Measurements from ENCODE around the gene TRIM47.

The TRIM47 gene, protein sequence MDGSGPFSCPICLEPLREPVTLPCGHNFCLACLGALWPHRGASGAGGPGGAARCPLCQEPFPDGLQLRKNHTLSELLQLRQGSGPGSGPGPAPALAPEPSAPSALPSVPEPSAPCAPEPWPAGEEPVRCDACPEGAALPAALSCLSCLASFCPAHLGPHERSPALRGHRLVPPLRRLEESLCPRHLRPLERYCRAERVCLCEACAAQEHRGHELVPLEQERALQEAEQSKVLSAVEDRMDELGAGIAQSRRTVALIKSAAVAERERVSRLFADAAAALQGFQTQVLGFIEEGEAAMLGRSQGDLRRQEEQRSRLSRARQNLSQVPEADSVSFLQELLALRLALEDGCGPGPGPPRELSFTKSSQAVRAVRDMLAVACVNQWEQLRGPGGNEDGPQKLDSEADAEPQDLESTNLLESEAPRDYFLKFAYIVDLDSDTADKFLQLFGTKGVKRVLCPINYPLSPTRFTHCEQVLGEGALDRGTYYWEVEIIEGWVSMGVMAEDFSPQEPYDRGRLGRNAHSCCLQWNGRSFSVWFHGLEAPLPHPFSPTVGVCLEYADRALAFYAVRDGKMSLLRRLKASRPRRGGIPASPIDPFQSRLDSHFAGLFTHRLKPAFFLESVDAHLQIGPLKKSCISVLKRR

DNA sequence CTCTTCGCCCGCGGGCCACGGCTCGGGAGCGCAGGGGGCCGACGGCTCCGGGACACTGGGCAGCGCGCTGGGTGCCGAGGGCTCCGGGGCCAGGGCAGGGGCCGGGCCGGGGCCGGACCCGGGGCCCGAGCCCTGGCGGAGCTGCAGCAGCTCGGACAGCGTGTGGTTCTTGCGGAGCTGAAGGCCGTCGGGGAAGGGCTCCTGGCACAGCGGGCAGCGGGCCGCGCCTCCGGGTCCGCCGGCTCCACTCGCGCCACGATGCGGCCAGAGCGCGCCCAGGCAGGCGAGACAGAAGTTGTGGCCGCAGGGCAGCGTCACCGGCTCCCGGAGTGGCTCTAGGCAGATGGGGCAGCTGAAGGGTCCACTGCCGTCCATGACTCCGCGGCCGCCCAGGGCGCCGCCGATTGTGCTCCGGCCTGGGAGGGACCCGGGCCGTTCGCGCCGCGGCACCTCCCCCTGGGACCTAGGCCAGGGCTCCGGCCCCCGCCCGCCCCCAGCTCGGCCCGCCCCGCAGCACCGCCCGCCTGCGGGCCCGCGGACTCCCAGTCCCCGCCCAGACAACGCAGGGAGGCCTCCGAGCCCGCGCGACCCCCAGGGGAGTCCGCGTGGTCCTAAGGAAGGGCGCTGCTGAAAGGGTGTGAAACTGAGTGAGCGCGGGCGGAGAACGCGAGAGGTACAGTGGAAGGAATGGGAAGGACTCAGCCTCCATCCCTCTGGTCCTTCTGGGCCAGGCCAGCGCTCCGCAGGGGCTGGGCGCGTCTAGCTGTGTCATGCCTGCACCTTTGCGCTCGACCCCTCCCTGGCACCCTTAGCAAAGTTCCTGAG, at the start of gene TRIM47:
TSS of gene TRIM47 (minus strand) at position 408 of the 825 bp plus-strand sequence. CDS start at position 375, 33 bp downstream.
- DNase-seq = no peak

DNA sequence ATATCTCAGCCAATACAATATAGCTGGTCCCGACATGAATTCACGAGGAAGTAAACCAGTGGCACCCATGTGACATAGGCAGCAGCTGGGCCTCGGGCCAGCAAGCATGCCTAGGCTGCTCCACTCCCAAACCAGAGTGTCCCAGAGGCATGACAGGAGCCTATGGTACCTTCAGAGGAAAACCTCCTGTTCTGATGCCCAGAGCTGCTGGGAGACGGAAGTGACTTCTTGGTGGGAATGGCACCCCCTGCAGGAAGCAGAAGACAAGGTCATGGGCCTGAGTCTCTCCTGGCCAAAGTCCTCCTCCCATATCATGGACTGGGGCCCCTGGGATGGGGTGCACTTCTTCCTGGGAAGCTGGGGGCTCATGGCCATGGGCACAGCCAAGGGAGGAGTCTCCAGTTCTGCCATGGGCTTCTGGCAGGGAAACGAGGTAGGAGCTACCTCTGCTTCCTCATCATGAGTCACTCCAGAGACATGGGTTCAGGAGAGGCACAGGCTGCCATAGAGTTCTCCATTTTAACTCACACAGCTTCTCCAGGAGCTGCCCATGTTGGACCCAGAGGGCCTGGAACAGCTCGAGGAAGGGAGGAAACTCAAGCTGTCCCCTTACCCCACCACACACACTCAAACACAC, 49.0 kb upstream of the TRIM47 start:
- DNase-seq = no peak

DNA sequence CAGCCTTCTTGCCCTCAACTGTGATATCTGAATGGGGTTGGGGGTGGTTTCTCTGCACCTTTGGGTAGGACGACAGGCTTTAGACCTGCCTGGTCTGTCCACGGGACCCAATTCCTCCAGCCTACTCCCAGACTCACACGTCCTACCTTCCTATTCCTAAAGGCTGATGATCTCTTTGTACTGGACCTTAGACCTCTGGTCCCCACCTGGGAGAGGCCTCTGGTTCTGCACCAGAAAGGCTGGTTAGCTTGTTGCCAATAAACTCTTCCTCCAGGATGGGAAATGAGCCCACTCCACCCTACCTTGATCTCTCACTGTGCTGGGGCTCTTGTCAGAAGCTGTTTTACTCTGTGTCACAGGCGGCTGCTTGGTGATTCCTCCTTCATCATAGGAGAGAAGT, 48.1 kb upstream of the TRIM47 start:
- no peak for DNase-seq

DNA sequence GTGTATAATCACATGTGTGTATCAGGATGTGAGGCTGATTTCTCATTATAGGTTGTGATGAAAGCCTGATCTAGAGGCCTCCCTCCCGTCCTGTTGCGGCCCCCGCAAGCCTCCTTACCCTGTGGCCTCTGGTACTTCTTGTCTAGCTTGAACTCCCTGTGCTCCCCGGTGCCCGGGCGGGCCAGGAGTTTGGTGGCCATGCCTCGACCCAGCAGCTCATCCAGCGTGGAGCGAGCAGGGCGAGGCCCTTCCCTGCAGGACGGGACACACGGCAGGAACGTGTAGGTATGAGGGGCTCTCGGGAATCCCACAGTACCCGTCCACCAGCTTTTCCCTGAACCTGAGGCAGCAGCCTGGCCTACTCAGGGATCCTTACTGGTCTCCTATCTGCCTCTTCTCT, 47.5 kb upstream of the TRIM47 start:
- DNase-seq = no peak

DNA sequence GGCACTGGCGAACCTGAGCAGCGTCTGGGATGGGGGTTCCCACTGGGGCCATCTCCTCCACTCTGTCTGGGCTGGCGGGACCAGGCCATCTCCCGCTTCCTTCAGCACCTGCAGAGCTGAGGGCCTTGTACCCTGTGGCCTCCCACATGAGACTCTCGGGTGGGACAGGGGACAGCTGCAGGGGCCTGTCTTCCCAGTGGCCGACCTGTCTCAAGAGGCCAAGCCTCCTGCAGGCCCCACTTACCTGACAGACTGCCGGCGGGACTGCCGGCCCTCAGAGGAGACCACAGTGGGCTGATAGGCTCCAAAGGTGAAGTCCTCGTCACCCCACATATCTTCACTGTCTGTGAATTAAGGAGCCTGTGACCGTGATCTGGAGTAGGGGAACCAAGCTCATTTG, 46.7 kb upstream of the TRIM47 start:
- DNase-seq = no peak

DNA sequence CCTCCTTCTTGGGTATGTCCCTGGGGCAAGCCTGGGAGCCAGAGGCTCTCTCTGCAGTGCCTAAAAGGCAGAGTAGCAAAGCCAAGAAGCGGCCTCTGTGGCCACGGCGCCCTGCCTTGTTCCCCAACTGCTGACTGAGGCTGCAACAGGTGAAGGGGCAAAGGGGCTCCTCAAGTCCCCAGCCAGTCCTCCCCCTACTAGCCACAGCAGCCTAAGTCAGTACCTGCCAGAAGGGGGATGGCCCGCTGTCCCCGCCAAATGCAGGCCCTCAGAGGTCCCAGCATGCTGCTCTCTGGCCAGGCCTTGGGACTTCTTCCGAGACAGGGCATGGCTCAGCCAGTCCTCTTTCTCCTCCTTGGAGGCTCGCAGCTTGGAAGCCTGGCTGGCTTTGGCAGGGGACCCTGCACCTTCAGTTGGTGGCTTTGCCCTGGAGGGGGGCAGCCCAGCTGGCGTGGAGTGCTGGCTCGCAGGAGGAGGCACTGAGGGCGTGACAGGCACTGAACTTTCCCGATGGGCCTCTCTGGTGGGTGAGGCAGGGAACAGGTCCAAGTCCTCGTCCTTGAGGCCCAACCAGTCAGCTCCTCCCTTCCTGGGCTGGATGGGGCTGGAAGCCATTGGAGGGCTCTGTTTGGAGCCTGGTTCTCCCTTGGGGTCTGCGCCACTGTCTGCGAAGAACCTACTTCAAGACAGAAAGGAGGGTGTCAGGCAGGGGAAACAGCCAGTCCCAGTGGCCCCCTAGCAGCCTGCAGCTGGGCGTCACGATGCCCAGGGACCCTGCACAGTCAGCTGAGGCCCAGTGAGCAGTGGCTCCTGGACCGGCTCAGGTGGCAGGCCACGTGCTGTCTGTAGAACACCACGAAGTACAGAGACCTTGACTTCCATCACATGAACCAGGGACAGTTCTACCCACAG, 44.8 kb upstream of the TRIM47 start:
- no peak for DNase-seq

DNA sequence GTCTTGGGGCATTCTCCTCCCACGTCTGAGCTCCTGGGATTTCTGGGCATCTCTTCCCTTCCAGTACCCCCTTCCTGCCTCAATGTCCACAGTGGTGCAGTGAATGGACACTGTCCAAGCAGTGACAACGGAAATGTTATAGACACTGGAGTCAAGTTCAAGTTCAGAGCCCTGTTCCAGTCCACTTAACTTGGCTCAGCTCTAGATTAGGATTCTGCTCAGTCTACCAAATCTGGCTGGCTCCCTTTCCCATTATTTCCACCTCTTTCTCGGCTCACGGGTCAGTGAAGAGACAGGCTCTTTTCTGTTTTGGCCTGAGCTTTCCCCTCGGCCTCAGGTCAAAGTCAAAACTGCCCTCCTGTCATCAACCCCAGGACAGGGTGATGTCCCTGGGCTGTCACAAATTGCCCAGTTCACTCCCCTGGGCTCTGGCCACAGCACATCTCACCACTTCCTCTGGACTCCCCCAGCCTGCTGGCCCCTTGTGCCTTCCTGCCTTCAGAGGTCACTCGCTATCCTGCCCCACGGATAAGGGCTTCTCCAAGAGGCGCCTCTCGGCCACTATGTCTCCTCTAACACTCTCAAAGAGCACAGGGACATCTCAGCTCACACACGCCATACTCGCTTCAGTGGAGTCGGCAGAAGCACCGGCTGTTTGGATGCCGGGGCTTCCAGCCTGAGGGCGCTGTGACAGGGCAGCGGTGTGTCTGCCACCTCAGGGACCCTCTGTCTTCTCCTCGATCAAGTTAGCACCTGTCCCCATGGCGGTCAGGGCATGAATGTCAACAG, 44.0 kb upstream of the TRIM47 start:
- DNase-seq = no peak

DNA sequence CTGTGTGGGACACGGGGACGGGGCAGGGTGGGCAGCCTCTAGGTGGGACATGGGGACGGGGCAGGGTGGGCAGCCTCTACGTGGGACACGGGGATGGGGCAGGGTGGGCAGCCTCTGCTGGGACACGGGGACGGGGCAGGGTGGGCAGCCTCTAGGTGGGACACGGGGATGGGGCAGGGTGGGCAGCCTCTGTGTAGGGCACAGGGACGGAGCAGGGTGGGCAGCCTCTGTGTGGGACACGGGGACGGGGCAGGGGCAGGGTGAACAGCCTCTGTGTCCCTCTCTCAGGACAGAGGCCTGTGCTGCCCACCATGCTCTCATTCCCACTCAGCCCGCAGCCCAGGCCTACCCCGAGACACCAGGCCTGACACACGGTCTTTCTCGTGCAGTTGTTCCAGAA, 43.2 kb upstream of the TRIM47 start:
- DNase-seq = no peak

DNA sequence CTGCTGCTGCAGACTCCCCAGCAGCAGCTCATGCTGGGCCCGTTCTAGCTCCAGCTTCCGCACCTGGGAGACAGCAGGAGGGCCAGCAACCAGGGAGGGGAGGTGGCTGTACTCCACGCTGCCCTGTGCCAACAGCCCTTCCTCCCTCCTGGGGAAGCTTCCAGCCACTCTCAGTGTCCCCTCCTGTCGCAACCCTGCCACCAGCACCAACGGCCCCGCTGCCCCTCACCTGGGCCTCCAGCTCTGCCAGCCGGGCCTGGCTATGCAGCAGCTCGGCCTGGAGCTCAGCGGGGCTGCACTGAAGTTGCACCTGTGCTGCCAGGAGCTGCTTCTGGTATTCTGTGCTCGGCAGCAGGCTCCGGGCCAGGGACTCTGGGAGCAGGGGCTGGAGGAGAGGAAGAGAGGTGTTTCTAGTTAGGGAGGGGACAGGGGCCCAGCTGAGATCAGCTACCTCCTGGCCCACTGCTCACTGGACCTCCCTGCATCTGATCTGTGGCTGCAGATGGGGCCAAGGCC, 41.7 kb upstream of the TRIM47 start:
- no peak for DNase-seq

DNA sequence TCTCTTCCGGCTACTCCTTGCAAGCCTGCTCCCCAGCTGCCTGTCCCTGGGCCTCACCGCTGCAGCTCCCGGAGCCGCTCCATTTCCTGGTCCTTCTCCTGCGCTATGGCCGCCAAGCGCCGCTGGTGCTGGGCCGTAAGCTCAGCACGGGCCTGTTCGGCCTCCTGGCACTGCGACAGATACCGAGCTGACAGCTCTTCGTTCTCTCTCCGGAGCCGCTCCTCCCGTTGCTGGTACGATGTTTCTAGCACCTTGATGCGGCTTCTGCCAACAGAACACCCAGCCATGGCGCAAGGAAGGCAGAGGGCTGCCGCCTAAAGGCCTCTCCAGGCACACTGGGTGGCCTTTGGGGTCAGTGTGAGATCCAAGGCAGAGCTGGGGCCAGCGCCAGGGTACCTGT, 41.2 kb upstream of the TRIM47 start:
- DNase-seq = no peak

DNA sequence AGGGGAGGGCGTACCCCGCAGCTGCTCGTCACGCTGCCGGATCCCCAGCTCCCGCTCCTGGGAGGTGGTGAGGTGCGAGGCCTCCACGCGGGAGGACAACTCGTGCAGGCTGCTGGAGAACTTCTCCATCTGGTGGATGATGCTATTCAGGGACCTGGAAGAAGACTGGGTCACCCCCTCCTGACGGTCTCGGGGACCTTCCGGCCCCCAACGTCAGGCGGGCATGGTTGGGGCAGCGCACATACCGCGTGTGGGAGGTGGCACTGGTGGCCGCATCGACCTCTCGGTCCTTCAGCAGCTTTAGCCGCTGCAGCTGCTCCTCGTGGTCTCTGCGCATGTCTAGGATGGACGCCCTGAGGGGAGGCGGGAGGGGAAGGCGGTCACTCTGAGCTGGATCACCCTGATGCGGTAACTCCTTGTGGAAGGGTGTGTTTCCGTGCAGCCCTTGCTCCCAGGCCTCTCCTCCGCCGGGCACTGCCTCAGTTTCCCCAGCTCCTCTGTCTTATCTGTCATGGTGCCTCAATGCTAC, 39.6 kb upstream of the TRIM47 start:
- no peak for DNase-seq

DNA sequence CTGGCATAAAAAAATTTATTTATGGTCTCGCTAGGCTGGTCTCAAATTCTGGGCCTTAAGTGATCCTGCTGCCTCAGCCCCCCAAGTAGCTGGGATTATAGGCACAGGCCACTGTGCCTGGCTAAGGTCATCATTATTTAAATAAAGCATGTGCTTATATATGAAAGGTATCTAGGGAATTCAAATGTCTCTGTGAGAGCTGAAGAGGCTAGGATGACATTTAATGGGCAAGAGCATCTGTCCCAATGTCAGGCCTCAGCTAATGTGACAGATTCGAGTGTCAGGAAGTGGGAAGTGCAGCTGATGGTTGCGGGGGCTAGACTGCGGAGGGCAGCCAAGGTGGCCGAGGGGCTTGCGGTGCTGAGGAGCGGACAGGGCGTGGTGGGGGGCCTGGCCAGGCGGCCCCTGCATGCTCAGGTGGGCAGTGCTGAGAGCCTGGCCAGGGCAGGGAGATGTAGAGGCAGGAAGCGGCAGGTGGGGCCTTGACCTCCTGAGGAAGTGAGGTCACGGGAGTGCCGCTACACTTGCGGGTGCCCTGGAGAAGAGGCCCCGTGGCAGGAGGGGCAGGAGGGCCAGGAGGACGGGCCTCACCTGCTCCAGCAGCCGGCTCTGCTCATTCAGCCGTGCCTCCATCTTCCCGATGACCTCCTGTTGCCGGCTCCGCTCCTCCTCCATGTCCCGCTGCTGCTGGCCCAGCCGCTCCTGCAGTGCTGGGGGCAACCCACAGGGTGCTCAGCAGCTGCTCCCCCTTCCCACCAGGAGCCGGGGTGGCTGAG, 38.9 kb upstream of the TRIM47 start:
- peak; percentile 10 to 35 for DNase-seq

DNA sequence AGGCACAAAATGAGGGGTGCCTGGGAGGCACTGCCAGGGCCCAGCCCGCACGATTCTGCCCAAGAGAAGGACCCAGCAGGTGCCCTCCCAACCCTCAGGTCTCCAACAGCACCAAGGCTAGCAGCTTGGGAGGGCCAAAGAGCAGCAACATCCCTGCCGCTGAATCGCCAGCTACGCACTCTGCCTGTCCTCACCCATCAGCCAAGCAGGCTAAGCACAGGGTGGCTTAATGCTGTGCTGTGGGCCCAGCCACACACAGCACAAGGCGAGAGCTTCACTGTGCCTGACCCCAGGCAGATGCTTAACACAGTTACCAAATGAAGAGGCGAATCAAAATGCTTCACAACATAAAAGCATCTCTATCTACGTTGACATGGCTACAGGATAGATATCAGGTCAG, 36.9 kb upstream of the TRIM47 start:
- no peak for DNase-seq

DNA sequence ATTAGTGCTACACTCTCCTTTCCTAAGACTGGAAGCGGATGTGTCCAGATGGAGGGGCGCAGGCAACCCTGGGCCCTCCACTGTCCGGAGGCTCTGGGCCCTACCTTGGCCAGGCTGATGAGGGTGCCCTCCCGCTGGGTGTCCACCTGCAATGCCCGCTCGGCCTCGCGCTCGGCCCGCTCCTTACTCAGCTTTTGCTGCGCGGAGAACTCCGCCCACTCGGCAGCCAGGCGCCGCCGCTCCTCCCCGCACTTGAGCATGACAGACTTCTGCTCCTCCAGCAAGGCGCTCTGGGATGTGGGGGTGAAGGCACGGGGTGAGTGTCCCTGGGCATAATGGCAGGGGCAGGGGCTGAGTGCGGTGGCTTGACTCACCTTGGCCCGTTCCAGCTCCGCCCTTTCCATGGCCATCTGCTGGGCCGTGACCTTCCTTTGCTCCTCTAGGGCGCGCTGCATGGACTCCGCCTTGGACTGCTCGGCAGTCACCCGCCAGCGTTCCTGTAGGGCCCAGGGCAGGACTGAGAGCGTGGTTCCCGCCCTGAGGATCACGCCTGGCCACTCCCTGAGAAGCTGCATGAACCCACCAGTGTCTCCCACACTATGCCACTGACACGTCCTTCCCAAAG, 36.4 kb upstream of the TRIM47 start:
- DNase-seq = peak; percentile 18 to 32

DNA sequence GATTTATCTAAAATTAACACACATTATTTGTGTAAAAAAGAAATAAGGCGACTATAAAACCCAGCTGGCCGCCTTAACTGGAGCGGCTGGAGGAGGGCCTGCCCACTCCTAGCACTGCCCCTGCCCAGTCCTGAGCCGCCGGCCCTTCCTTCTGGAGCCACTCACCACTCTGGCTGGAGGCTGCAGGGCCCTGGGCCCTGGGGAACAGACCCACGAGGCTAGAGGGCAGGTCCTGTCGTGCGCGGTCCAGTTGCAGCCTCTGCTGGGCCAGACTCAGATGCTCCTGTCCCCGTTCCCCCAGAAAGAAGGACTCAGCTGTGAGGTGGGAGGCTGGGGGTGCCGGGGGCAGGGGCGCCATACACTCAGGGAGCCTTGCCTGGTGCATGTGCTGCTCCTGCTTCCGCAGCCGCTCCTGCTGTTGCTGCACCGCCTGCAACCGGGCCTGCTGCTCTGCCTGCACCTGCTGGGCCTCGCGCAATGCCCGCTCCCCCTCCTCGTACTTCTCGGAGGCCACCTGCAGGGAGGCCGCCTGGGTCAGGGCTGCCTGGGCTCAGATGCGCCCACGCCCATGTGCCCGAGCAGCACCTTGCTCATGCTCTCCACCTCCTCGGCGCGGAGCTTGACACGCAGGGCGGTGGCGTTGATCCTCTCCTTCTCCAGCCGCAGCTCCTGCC, 35.3 kb upstream of the TRIM47 start:
- peak in 1 of 2 experiments; percentile 39 for DNase-seq

DNA sequence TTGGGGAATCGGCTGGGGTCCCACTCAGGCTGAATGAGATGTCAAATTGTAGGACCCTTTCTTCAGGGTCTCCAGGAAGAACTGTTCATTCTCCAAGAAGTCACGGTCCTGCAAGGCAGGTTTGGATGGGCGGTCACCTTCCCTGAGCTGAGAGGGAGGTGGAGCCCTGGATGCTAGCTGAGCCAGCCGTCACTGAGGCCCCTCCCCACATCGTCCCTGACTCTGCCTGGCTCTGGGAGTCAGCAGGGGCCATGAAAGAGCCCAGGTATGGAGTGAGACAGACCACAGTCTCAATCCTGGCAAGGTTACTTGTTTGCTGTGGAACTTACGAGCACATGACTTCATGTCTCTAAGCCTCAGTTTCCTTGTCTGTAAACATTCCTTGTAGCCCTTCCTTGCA, 32.3 kb upstream of the TRIM47 start:
- DNase-seq = peak in 1 of 2 experiments; percentile 3

DNA sequence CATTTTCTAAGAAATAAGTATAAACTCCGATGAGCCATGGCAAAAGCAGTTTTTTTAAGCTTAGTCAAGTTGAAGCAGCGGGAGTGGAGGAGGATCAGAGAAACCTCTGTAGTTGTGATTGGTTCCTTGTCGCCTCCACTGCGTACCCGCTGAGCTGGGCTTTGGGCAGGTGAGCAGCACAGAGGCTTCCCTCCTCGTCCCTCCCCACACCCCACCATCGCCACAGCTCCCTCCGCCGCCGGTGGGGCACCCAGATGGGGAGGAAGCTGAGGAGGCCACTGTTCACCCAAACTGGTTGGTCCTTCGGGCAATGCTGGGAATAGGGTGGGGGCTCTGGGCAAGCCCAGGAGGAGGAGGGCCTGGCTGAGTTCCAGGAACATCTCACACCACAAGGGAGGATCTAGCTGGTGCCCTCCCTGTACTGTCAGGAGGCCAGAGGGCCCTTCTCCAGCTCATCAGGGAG, 31.5 kb upstream of the TRIM47 start:
- peak; percentile 55 to 65 for DNase-seq

DNA sequence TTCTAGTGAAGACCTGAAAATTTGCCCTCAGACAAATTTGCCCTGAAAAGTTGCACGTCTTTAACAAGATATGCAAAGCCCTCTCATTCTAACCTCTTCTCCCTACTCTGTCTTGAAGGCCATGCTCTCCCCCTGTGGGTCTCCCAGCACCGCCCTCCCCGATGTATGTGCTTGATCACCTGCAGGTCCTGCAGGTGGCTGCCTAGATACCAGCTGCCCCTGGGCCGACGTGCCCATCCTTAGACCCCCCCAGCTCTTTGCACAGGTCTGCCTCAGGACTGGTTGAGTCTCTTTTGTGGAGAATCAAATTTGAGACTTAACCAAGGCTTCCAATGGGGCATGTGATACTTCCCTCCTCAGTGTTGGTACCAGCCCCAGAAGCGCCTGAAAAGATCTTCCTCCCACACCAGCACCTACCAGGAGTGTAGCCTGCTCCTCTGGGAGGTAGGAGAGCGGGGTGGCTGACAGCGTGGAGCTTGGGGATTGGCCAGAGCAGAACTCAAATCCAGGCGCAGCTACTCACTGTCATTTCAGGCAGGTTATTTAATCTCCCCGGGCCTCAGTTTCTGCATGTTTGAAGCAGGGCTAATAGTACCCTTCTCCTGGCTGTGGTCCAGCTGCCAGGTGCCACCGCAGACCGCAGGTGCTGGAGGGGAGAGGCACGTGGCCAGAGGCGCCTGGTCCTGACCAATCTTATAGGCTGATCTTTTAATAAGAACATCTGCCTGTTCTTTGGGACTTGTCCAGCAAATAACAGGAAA, 30.9 kb upstream of the TRIM47 start:
- DNase-seq = peak in 1 of 2 experiments; percentile 54
